NB4 (cell line): ENCODE measurements around the gene CCT8L2.
"Not testable (repeated sequence)": the region's sequence is repeated elsewhere in the genome, so short reads cannot be mapped to it uniquely, and the experiment has no call there.

ENCODE experiments used
- MAX ChIP-seq: IDR thresholded peaks from 2 replicates; pipeline ENCODE4 v1.6.1; 2011; ENCODE audit warnings: low read depth, low read length
- MYC ChIP-seq: IDR thresholded peaks from 2 replicates; pipeline ENCODE4 v1.6.1; 2011; ENCODE audit warnings: low read depth, low read length
- TF ChIP-seq, protein P1 (sequence below): IDR thresholded peaks from one replicate; pipeline ENCODE4 v1.5.1; 2012; ENCODE audit warnings: low read depth, low read length

DNA sequence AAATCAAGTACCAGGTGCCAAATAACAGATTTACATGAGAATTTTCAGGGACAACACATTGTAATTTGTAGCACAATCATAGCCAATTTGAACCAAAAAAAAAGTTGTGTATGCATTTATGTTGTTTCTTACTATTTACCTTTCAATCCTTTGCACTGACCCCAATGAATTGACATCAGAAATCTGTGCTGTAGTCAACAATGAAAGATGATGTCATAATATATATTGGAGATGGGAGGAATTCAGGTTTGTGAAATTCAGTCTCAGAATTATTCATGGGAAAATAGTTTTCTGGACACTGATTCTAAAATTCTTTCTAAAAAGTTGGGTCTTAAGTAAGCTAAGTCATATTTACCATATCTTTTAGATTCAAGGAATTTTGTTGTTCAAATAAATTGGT is 31.0 kb upstream of the CCT8L2 start:
- not testable (repeated sequence) for TF ChIP-seq MYC, MAX
- TF ChIP-seq, protein P1, sequence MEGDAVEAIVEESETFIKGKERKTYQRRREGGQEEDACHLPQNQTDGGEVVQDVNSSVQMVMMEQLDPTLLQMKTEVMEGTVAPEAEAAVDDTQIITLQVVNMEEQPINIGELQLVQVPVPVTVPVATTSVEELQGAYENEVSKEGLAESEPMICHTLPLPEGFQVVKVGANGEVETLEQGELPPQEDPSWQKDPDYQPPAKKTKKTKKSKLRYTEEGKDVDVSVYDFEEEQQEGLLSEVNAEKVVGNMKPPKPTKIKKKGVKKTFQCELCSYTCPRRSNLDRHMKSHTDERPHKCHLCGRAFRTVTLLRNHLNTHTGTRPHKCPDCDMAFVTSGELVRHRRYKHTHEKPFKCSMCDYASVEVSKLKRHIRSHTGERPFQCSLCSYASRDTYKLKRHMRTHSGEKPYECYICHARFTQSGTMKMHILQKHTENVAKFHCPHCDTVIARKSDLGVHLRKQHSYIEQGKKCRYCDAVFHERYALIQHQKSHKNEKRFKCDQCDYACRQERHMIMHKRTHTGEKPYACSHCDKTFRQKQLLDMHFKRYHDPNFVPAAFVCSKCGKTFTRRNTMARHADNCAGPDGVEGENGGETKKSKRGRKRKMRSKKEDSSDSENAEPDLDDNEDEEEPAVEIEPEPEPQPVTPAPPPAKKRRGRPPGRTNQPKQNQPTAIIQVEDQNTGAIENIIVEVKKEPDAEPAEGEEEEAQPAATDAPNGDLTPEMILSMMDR = not testable (repeated sequence)
